ENCODE data around the gene CAMK2B.

- TF ChIP-seq, protein P1, sequence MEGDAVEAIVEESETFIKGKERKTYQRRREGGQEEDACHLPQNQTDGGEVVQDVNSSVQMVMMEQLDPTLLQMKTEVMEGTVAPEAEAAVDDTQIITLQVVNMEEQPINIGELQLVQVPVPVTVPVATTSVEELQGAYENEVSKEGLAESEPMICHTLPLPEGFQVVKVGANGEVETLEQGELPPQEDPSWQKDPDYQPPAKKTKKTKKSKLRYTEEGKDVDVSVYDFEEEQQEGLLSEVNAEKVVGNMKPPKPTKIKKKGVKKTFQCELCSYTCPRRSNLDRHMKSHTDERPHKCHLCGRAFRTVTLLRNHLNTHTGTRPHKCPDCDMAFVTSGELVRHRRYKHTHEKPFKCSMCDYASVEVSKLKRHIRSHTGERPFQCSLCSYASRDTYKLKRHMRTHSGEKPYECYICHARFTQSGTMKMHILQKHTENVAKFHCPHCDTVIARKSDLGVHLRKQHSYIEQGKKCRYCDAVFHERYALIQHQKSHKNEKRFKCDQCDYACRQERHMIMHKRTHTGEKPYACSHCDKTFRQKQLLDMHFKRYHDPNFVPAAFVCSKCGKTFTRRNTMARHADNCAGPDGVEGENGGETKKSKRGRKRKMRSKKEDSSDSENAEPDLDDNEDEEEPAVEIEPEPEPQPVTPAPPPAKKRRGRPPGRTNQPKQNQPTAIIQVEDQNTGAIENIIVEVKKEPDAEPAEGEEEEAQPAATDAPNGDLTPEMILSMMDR (conservative IDR thresholded peaks at IDR 0.05; ENCODE audit: low read length) = no peak
- no peak for TF ChIP-seq EZH2phosphoT487 (IDR thresholded peaks at IDR 0.05; ENCODE audit: borderline replicate concordance)
Observed at GRCh38 chr7:44193011-44193802, 132.2 kb downstream of the CAMK2B start.

Data from Loucy (cell line).